ENCODE measurements around the gene ARHGAP10. TPM values are rescaled to one million over a fixed set of nuclear protein-coding genes. Genes with fewer than 3 reads are reported as not detected.

ARHGAP10 gene
- total RNA-seq, 1 experiment from 2014 or later = 36.6 TPM

DNA sequence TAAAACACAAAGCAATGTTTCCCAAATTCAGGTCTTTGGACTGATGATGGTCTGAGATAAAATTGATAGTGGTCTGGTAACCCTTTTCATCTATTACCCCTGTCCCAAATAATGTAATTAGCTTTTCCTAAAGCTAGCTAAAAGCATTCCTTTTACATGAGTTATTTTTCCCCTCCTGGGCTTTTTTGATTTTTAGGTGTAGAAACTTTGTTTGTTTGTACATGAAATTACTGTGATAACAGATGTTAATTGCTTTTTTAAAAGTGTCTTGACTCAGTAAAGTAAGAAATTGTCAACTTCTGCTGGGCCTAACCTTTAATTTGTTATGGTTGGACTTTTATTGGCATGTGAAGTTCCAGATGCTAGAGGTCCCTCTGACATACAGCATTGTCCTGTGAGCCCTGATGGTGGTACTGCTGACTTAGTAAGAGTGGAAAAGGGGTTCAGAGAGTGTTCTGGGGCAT is 145.5 kb downstream of the ARHGAP10 start:
- BruUV-seq (replicated peaks) = no TSS peak
- H3K9me3 ChIP-seq = no peaks in the 10 kb centered on the region
- intact Hi-C loops (cut with micrococcal nuclease; ENCODE audit: unreplicated experiment) = no loop called here
- no peak for DNase-seq
- TF ChIP-seq, protein P1, sequence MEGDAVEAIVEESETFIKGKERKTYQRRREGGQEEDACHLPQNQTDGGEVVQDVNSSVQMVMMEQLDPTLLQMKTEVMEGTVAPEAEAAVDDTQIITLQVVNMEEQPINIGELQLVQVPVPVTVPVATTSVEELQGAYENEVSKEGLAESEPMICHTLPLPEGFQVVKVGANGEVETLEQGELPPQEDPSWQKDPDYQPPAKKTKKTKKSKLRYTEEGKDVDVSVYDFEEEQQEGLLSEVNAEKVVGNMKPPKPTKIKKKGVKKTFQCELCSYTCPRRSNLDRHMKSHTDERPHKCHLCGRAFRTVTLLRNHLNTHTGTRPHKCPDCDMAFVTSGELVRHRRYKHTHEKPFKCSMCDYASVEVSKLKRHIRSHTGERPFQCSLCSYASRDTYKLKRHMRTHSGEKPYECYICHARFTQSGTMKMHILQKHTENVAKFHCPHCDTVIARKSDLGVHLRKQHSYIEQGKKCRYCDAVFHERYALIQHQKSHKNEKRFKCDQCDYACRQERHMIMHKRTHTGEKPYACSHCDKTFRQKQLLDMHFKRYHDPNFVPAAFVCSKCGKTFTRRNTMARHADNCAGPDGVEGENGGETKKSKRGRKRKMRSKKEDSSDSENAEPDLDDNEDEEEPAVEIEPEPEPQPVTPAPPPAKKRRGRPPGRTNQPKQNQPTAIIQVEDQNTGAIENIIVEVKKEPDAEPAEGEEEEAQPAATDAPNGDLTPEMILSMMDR (IDR thresholded peaks at IDR 0.05; ENCODE audit: insufficient read depth in 1 of 2, low read depth in 1 of 2, low read length in 1 of 2, severe bottlenecking in 1 of 2, unreplicated experiment in 1 of 2) = no peak
- H3K27me3 ChIP-seq (replicated peaks; ENCODE audit: control insufficient read depth, insufficient read depth, low read length) = no peaks in the 10 kb centered on the region
- CTCF ChIA-PET = no interaction called here
- H3K27ac Mint-ChIP-seq (ENCODE audit: unreplicated experiment) = no peak overlapping the region
- no peak overlapping the region for H3K4me3 ChIP-seq (ENCODE audit: low read depth, low read length)
- POLR2A ChIA-PET = no interaction called here
- no peaks in the 10 kb centered on the region for H3K36me3 ChIP-seq (ENCODE audit: control insufficient read depth, insufficient read depth, low read length)
- no peaks in the 10 kb centered on the region for H3K4me1 ChIP-seq
- H3K9me3 Mint-ChIP-seq (ENCODE audit: unreplicated experiment) = no peaks in the 10 kb centered on the region
- peaks cover 35% of the 10 kb centered on the region for H3K36me3 Mint-ChIP-seq (ENCODE audit: insufficient read depth, unreplicated experiment)
- no peak overlapping the region for H3K4me3 Mint-ChIP-seq (ENCODE audit: unreplicated experiment)
- H3K4me1 Mint-ChIP-seq (ENCODE audit: low read depth, unreplicated experiment) = no peaks in the 10 kb centered on the region
- H3K27me3 Mint-ChIP-seq (ENCODE audit: insufficient read depth, unreplicated experiment) = no peaks in the 10 kb centered on the region

DNA sequence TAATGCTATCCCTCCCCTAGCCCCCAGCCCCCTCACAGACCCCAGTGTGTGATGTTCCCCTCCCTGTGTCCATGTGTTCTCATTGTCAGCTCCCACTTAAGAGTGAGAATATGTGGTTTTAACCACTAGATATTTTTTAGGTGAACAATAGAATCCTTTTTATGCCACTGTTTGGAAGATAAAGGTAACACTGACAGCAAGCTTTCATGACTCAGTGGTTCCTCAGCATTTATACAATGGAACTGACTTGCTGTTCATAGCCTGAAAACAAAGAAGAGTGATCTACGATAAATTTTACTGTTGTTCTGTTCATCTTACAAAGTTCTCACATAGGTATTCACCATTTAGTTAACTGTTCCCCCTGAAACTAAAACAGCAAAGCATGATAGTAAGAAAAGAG is 147.8 kb downstream of the ARHGAP10 start:
- Histone ChIP-seq H3K4me1 (no peaks in the 10 kb centered on the region), H3K4me3 (ENCODE audit: low read depth, low read length) (no peak overlapping the region), H3K36me3 (ENCODE audit: control insufficient read depth, insufficient read depth, low read length) (no peaks in the 10 kb centered on the region), H3K27me3 (replicated peaks; ENCODE audit: control insufficient read depth, insufficient read depth, low read length) (no peaks in the 10 kb centered on the region), H3K9me3 (no peaks in the 10 kb centered on the region)
- ChIA-PET POLR2A (no interaction called here), CTCF (no interaction called here)
- no peaks in the 10 kb centered on the region for H3K27me3 Mint-ChIP-seq (ENCODE audit: insufficient read depth, unreplicated experiment)
- no peaks in the 10 kb centered on the region for H3K4me1 Mint-ChIP-seq (ENCODE audit: low read depth, unreplicated experiment)
- TF ChIP-seq, protein P1 (IDR thresholded peaks at IDR 0.05; ENCODE audit: insufficient read depth in 1 of 2, low read depth in 1 of 2, low read length in 1 of 2, severe bottlenecking in 1 of 2, unreplicated experiment in 1 of 2) = no peak
- intact Hi-C loops (cut with micrococcal nuclease; ENCODE audit: unreplicated experiment) = no loop called here
- no peak overlapping the region for H3K27ac Mint-ChIP-seq (ENCODE audit: unreplicated experiment)
- DNase-seq = no peak
- H3K4me3 Mint-ChIP-seq (ENCODE audit: unreplicated experiment) = no peak overlapping the region
- peaks cover 34% of the 10 kb centered on the region for H3K36me3 Mint-ChIP-seq (ENCODE audit: insufficient read depth, unreplicated experiment)
- H3K9me3 Mint-ChIP-seq (ENCODE audit: unreplicated experiment) = peaks cover 5% of the 10 kb centered on the region
- no TSS peak for BruUV-seq (replicated peaks)

DNA sequence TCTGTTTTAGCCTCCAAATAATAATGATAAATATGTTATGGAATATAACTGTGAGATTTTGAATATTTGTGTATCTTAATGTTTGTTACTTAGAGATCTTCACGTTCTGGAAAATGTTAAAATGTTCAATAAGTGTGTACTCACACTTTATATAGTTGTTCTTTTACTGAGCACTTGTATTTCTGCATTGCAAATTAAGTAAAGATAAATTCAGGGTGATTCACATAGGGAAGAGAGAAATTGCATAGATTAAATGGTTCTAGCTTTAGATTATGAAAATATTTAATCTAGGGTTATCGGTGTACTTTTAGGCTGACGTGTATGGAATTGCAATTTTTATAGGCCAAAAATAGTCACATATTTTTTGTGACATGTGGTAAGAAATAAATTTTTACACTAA is 148.6 kb downstream of the ARHGAP10 start:
- Histone ChIP-seq H3K27me3 (replicated peaks; ENCODE audit: control insufficient read depth, insufficient read depth, low read length) (no peaks in the 10 kb centered on the region), H3K9me3 (no peaks in the 10 kb centered on the region), H3K4me3 (ENCODE audit: low read depth, low read length) (no peak overlapping the region), H3K4me1 (no peaks in the 10 kb centered on the region), H3K36me3 (ENCODE audit: control insufficient read depth, insufficient read depth, low read length) (no peaks in the 10 kb centered on the region)
- no TSS peak for BruUV-seq (replicated peaks)
- intact Hi-C loops (cut with micrococcal nuclease; ENCODE audit: unreplicated experiment) = no loop called here
- H3K9me3 Mint-ChIP-seq (ENCODE audit: unreplicated experiment) = peaks cover 13% of the 10 kb centered on the region
- peaks cover 33% of the 10 kb centered on the region for H3K36me3 Mint-ChIP-seq (ENCODE audit: insufficient read depth, unreplicated experiment)
- no peaks in the 10 kb centered on the region for H3K4me1 Mint-ChIP-seq (ENCODE audit: low read depth, unreplicated experiment)
- TF ChIP-seq, protein P1 (IDR thresholded peaks at IDR 0.05; ENCODE audit: insufficient read depth in 1 of 2, low read depth in 1 of 2, low read length in 1 of 2, severe bottlenecking in 1 of 2, unreplicated experiment in 1 of 2) = no peak
- DNase-seq = no peak
- ChIA-PET CTCF (no interaction called here), POLR2A (no interaction called here)
- H3K4me3 Mint-ChIP-seq (ENCODE audit: unreplicated experiment) = no peak overlapping the region
- no peaks in the 10 kb centered on the region for H3K27me3 Mint-ChIP-seq (ENCODE audit: insufficient read depth, unreplicated experiment)
- no peak overlapping the region for H3K27ac Mint-ChIP-seq (ENCODE audit: unreplicated experiment)
